Measurements from ENCODE around the gene SCNN1B.

DNA sequence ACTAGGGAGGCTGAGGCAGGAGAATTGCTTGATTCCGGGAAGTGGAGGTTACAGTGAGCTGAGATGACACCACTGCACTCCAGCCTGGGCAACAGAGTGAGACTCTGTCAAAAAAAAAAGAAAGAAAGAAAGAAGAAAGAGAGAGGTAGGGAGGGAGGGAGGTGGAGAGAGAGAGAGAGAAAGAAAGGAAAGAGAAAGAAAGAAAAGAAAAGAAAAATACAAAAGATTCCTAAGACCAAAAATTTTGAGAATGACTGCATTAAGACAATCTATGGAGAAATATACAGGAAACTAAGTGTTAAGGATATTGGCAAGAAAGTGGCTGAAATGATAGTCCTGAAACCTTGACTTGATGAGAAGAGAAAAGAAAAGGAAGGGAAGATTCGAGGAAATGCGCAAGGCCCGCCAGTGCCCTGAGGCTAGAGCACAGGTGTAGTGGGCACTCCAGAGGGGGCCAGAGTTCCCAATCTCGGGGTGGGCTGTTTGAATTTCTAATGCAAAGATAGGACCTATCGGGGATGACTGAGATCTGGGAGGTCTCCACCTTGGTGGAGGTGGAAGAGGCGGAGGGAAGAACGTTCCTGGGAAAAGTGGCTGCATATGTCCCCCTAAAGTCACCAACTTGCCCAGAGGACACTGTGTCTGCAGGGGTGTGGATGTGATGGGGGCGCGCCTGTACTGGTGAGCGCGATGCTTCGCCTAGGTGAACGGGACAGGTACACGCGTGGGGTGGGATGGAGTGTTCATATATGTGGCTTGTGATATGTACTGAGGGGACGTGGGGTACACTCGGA, 654 bp upstream of the SCNN1B start:
- TF ChIP-seq POLR2AphosphoS5 (IDR thresholded peaks at IDR 0.05): no peak
- TF ChIP-seq, protein P1, sequence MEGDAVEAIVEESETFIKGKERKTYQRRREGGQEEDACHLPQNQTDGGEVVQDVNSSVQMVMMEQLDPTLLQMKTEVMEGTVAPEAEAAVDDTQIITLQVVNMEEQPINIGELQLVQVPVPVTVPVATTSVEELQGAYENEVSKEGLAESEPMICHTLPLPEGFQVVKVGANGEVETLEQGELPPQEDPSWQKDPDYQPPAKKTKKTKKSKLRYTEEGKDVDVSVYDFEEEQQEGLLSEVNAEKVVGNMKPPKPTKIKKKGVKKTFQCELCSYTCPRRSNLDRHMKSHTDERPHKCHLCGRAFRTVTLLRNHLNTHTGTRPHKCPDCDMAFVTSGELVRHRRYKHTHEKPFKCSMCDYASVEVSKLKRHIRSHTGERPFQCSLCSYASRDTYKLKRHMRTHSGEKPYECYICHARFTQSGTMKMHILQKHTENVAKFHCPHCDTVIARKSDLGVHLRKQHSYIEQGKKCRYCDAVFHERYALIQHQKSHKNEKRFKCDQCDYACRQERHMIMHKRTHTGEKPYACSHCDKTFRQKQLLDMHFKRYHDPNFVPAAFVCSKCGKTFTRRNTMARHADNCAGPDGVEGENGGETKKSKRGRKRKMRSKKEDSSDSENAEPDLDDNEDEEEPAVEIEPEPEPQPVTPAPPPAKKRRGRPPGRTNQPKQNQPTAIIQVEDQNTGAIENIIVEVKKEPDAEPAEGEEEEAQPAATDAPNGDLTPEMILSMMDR (IDR thresholded peaks at IDR 0.05): no peak

Measured in breast epithelium (tissue), 3 donors.